Hepatocyte (in vitro differentiated cells): Measurements from ENCODE around the gene SPATA31C2. TPM values are rescaled to one million over a fixed set of nuclear protein-coding genes. Genes with fewer than 3 reads are reported as not detected.
"Not testable (repeated sequence)": the region's sequence is repeated elsewhere in the genome, so short reads cannot be mapped to it uniquely, and the experiment has no call there.

Experiments used
- DNase-seq: peaks from one replicate; pipeline ENCODE4 v3.0.0-alpha.2; 2016; ENCODE audit warnings: low spot score
- H2AFZ ChIP-seq: fragments of 200-600 bp; sonication (generic); 2 replicates; pipeline ENCODE4 v1.6.0; 2016; ENCODE audit warnings: antibody characterized with exemption, mild to moderate bottlenecking
- H3K27ac ChIP-seq: fragments of 200-600 bp; sonication (generic); 2 replicates; pipeline ENCODE4 v1.5.1; 2016; ENCODE audit warnings: mild to moderate bottlenecking
- H3K27me3 ChIP-seq: fragments of 200-600 bp; sonication (generic); 2 replicates; pipeline ENCODE4 v1.6.1; 2016
- H3K36me3 ChIP-seq: fragments of 200-600 bp; sonication (generic); replicated peaks from 2 replicates; pipeline ENCODE4 v1.5.1; 2016; ENCODE audit warnings: low read depth; ENCODE audit not compliant: insufficient read depth
- H3K4me1 ChIP-seq: fragments of 200-600 bp; sonication (generic); 2 replicates; pipeline ENCODE4 v1.5.1; 2016; ENCODE audit warnings: mild to moderate bottlenecking, moderate library complexity; ENCODE audit not compliant: insufficient read depth
- H3K4me2 ChIP-seq: fragments of 200-600 bp; sonication (generic); 2 replicates; pipeline ENCODE4 v1.6.0; 2016
- H3K4me3 ChIP-seq: fragments of 200-600 bp; sonication (generic); 2 replicates; pipeline ENCODE4 v1.5.1; 2016; ENCODE audit warnings: mild to moderate bottlenecking
- H3K79me2 ChIP-seq: fragments of 200-600 bp; sonication (generic); 2 replicates; pipeline ENCODE4 v1.6.0; 2017; ENCODE audit warnings: mild to moderate bottlenecking
- H3K9me2 ChIP-seq: fragments of 200-600 bp; sonication (generic); replicated peaks from 2 replicates; pipeline ENCODE4 v1.6.0; 2017; ENCODE audit warnings: mild to moderate bottlenecking; ENCODE audit not compliant: insufficient read depth
- H3K9me3 ChIP-seq: fragments of 200-600 bp; sonication (generic); 2 replicates; pipeline ENCODE4 v1.5.1; 2016; ENCODE audit warnings: low read depth, mild to moderate bottlenecking
- H4K20me1 ChIP-seq: fragments of 200-600 bp; sonication (generic); 2 replicates; pipeline ENCODE4 v1.6.0; 2016; ENCODE audit warnings: mild to moderate bottlenecking; ENCODE audit not compliant: insufficient read depth, poor library complexity, severe bottlenecking
- EZH2 ChIP-seq: fragments of 200-600 bp; sonication (generic); IDR thresholded peaks from 2 replicates; pipeline ENCODE4 v1.6.1; 2016; ENCODE audit warnings: antibody characterized with exemption, mild to moderate bottlenecking, borderline replicate concordance
- EZH2phosphoT487 ChIP-seq: fragments of 200-600 bp; sonication (generic); IDR thresholded peaks from one replicate; pipeline ENCODE4 v1.6.1; 2018; ENCODE audit warnings: antibody characterized with exemption, mild to moderate bottlenecking, low read depth, moderate library complexity; ENCODE audit not compliant: unreplicated experiment, severe bottlenecking
- WGBS: methylation state at CpG from one replicate; pipeline ENCODE4 v1.1.6; 2016; ENCODE audit warnings: low lambda C conversion rate; ENCODE audit errors: missing lambda C conversion rate; 5-methylcytosine and 5-hydroxymethylcytosine counted together
- polyA plus RNA-seq: library from polyadenylated mRNA; unstranded; fragments of >200 nt; fragmentation: Nextera tagmentation; extraction: Ambion mirVana; gene quantifications from 2 replicates; pipeline ENCODE4 v1.2.1, GENCODE V29; 2016
- total RNA-seq: library from RNA; depleted of rRNA; stranded (reverse); fragments of >200 nt; gene quantifications from 2 replicates; pipeline ENCODE4 v1.2.3, GENCODE V29; 2014
- TF ChIP-seq, protein P1 (sequence below): fragments of 200-600 bp; sonication (generic); IDR thresholded peaks from 2 replicates; pipeline ENCODE4 v1.5.1; 2016; ENCODE audit warnings: antibody characterized with exemption, mild to moderate bottlenecking; ENCODE audit not compliant: poor library complexity

SPATA31C2 gene
- total and polyA plus RNA-seq, 2 experiments from 2014 or later, result not detected

DNA sequence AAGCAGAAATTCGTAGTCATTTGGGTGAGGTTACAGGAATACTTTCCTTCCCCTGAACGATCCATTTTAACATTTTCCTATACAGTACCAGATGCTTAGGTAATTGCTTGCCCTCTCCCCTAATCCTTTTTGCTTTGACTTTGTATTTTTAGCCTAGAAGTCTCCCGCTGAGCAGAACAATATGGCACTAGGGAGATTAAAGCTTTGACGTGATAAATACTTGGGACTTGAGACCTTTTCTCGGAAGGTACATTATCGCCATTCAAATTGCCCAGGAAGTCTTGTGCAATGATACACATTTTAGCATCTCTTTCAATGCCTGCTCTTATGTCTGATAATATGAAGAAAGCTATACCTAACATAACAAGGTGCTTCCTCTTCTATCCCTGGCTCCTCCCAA, 22.9 kb upstream of the SPATA31C2 start:
- Histone ChIP-seq H3K4me1 (no peaks in the 10 kb centered on the region), H2AFZ (no peak overlapping the region), H3K9me3 (no peaks in the 10 kb centered on the region), H4K20me1 (no peaks in the 10 kb centered on the region), H3K79me2 (no peaks in the 10 kb centered on the region), H3K36me3 (no peaks in the 10 kb centered on the region), H3K4me3 (no peak overlapping the region), H3K27ac (no peak overlapping the region), H3K27me3 (no peaks in the 10 kb centered on the region), H3K9me2 (no peaks in the 10 kb centered on the region), H3K4me2 (no peak overlapping the region)
- TF ChIP-seq, protein P1, sequence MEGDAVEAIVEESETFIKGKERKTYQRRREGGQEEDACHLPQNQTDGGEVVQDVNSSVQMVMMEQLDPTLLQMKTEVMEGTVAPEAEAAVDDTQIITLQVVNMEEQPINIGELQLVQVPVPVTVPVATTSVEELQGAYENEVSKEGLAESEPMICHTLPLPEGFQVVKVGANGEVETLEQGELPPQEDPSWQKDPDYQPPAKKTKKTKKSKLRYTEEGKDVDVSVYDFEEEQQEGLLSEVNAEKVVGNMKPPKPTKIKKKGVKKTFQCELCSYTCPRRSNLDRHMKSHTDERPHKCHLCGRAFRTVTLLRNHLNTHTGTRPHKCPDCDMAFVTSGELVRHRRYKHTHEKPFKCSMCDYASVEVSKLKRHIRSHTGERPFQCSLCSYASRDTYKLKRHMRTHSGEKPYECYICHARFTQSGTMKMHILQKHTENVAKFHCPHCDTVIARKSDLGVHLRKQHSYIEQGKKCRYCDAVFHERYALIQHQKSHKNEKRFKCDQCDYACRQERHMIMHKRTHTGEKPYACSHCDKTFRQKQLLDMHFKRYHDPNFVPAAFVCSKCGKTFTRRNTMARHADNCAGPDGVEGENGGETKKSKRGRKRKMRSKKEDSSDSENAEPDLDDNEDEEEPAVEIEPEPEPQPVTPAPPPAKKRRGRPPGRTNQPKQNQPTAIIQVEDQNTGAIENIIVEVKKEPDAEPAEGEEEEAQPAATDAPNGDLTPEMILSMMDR, result no peak
- TF ChIP-seq EZH2, result no peak
- no peak for TF ChIP-seq EZH2phosphoT487
- 43% methylated on average over 6 of the region's 6 CpGs for WGBS
- DNase-seq, result no peak

- H3K9me2 ChIP-seq, result no peaks in the 10 kb centered on the region
- no peak overlapping the region for H3K4me2 ChIP-seq
- H3K4me3 ChIP-seq, result no peak overlapping the region
- H3K27ac ChIP-seq, result no peak overlapping the region
- H3K36me3 ChIP-seq, result no peaks in the 10 kb centered on the region
- TF ChIP-seq EZH2 (no peak), EZH2phosphoT487 (no peak)
- TF ChIP-seq, protein P1, result no peak
- H2AFZ ChIP-seq, result no peak overlapping the region
- no peaks in the 10 kb centered on the region for H4K20me1 ChIP-seq
- H3K79me2 ChIP-seq, result no peaks in the 10 kb centered on the region
- H3K9me3 ChIP-seq, result no peaks in the 10 kb centered on the region
- DNase-seq, result no peak
- no peaks in the 10 kb centered on the region for H3K27me3 ChIP-seq
- H3K4me1 ChIP-seq, result no peaks in the 10 kb centered on the region
- WGBS, result 93% methylated on average over 6 of the region's 6 CpGs
Observed at GRCh38 chr9:88143957-88144625, 5.8 kb upstream of the SPATA31C2 start.

- H3K79me2 ChIP-seq, result no peaks in the 10 kb centered on the region
- H3K9me3 ChIP-seq, result no peaks in the 10 kb centered on the region
- WGBS, result 91% methylated on average over 3 of the region's 3 CpGs
- H4K20me1 ChIP-seq, result no peaks in the 10 kb centered on the region
- H3K36me3 ChIP-seq, result no peaks in the 10 kb centered on the region
- no peaks in the 10 kb centered on the region for H3K4me1 ChIP-seq
- H3K4me2 ChIP-seq, result no peak overlapping the region
- no peak overlapping the region for H2AFZ ChIP-seq
- no peak overlapping the region for H3K4me3 ChIP-seq
- TF ChIP-seq, protein P1, result no peak
- TF ChIP-seq EZH2phosphoT487 (no peak), EZH2 (no peak)
- DNase-seq, result no peak
- H3K9me2 ChIP-seq, result no peaks in the 10 kb centered on the region
- H3K27me3 ChIP-seq, result no peaks in the 10 kb centered on the region
- no peak overlapping the region for H3K27ac ChIP-seq
Observed at GRCh38 chr9:88143179-88143578, 4.9 kb upstream of the SPATA31C2 start.

DNA sequence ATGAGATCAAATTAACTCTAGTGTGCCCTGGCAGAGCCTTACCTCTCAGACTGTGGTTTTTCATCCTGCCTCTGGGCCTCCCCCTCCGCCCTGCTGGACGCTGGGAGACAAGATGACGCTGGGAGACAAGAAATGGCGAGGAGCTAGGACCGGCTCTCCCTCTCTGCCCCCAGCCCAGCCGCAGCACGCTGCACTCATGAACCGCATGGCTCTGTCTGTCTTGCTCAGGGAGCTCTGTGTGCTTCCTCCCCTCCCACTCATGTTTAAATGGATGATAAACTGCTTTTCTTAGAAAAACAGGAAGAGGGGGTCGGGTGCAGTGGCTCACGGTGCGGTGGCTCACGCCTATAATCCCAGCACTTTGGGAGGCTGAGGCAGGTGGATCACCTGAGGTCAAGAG, 4.7 kb downstream of the SPATA31C2 start:
- H3K9me3 ChIP-seq, DNase-seq, H3K9me2 ChIP-seq, H3K79me2 ChIP-seq, H4K20me1 ChIP-seq, H3K4me2 ChIP-seq, H3K4me3 ChIP-seq, H3K27me3 ChIP-seq, H3K27ac ChIP-seq, H3K4me1 ChIP-seq, H2AFZ ChIP-seq, H3K36me3 ChIP-seq: not testable (repeated sequence)
- WGBS, result 74% methylated on average over 12 of the region's 12 CpGs

DNA sequence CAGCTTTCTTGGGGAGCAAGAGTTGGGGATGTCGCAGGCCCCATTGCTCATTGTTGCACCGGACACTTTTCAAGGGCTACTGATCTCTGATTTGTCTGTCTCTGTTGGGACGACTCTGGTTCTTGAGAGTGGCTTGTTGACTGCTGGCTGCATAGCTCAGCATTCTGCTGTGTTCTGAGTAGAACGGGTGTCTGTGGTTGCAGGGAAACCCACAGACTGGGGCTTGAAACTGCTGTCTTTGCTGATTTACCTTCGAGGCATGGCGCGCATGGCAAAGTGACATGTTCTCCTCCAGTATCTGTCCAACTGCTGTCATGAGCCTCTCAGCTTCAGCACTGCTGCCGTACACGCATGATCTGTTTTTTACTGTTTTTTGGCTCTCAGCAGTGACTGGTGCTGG, 8.7 kb downstream of the SPATA31C2 start:
- not testable (repeated sequence) for H3K79me2 ChIP-seq, H4K20me1 ChIP-seq, DNase-seq, H2AFZ ChIP-seq, H3K27me3 ChIP-seq, H3K4me3 ChIP-seq, H3K9me2 ChIP-seq, H3K4me1 ChIP-seq, H3K9me3 ChIP-seq, H3K27ac ChIP-seq, H3K36me3 ChIP-seq, H3K4me2 ChIP-seq
- WGBS, result 84% methylated on average over 8 of the region's 9 CpGs

DNA sequence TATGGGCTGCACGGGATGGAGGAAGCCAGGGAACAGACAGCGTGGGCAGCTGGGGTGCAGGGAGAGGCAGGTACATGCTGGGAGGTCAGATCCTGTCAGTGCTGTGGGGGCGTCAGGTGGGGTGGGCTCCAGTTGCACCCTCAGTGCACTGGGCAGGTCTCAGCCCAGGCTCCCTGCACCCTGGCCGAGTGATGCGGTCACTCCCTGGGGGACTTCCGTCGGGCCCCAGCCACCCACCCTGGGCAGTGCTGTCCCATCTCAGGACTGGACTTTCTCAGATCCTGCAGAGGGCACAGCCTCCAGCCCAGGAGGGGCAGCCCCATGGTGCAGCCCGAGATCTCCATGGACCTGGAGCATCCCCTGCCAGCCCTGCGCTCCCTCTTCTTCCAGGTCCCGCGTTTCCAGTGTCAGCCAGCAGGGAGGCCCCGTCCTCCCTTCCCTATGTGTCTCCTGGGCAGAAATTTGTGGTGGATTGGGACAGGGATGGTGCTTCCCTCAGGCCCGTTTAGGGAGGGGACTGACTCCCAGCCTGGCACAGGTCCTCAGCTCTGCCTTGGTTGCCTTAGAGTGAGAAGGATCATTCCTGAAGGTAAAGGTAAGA, 10.5 kb downstream of the SPATA31C2 start:
- not testable (repeated sequence) for H3K4me1 ChIP-seq, H3K36me3 ChIP-seq, H3K27ac ChIP-seq, H3K27me3 ChIP-seq, H3K79me2 ChIP-seq, H4K20me1 ChIP-seq, H3K9me3 ChIP-seq, DNase-seq, H3K4me3 ChIP-seq, H2AFZ ChIP-seq, H3K9me2 ChIP-seq, H3K4me2 ChIP-seq
- WGBS, result 94% methylated on average over 12 of the region's 13 CpGs
